IMR-90 (cell line): ENCODE results near the gene TARBP2. TPM values are rescaled to one million over a fixed set of nuclear protein-coding genes. Genes with fewer than 3 reads are reported as not detected.

Source experiments
- ATAC-seq: fragments of 200-7000 bp; cut with Tn5 transposase; 2 replicates; pipeline ENCODE4 v1.9.1; 2020; ENCODE audit warnings: low read depth, mild to moderate bottlenecking, moderate library complexity
- Bru-seq: library from RNA; stranded (reverse); fragments of 400-500 nt; gene quantifications from one replicate; lab custom pipeline; 2021; lab: Mats Ljungman, UMichigan
- BruChase-seq, 2 experiments: library from RNA; stranded (reverse); fragments of 400-500 nt; gene quantifications; one replicate each; lab custom pipeline; 2021; lab: Mats Ljungman, UMichigan
- BruUV-seq: library from RNA; stranded (reverse); fragments of 400-500 nt; replicated peaks from 2 replicates; lab custom pipeline; 2021; lab: Mats Ljungman, UMichigan
- CTCF ChIA-PET: fragments of 300-600 bp; formaldehyde crosslinking; extraction: SDS; loops from one replicate; lab custom pipeline; 2021; ENCODE audit warnings: antibody characterized with exemption; lab: Yijun Ruan, JAX
- POLR2A ChIA-PET: fragments of 300-600 bp; sonication (Branson Sonifier 250); formaldehyde crosslinking; loops from one replicate; lab custom pipeline; 2022; ENCODE audit warnings: antibody characterized with exemption; ENCODE audit not compliant: unreplicated experiment; lab: Charles Lee
- DNase-seq: peaks from one replicate; pipeline ENCODE4 v3.0.0; 2013
- H2AFZ ChIP-seq: replicated peaks from 2 replicates; pipeline ENCODE3; 2013; ENCODE audit warnings: low read length, mild to moderate bottlenecking; ENCODE audit not compliant: poor library complexity
- H2AK5ac ChIP-seq: 2 replicates; pipeline ENCODE4 v1.6.1; 2013; ENCODE audit warnings: low read depth, low read length, inconsistent platforms
- H2AK9ac ChIP-seq: replicated peaks from 2 replicates; pipeline ENCODE3; 2013; ENCODE audit warnings: mild to moderate bottlenecking, low read depth, low read length, moderate library complexity; ENCODE audit not compliant: poor library complexity
- H2BK120ac ChIP-seq: 2 replicates; pipeline ENCODE4 v1.6.1; 2013; ENCODE audit warnings: low read depth, low read length, inconsistent platforms
- H2BK15ac ChIP-seq: 3 replicates; pipeline ENCODE4 v1.6.1; 2013; ENCODE audit warnings: low read depth, low read length, inconsistent platforms
- H2BK20ac ChIP-seq: 2 replicates; pipeline ENCODE4 v1.6.1; 2013; ENCODE audit warnings: low read depth, mild to moderate bottlenecking, inconsistent platforms, low read length, moderate library complexity
- H2BK5ac ChIP-seq: 2 replicates; pipeline ENCODE4 v1.6.1; 2013; ENCODE audit warnings: mild to moderate bottlenecking, low read depth, low read length, inconsistent platforms; ENCODE audit not compliant: poor library complexity, severe bottlenecking
- H3K14ac ChIP-seq: replicated peaks from 2 replicates; pipeline ENCODE4 v1.6.1; 2013; ENCODE audit warnings: low read depth, low read length, inconsistent platforms
- H3K18ac ChIP-seq: 2 replicates; pipeline ENCODE4 v1.6.1; 2013; ENCODE audit warnings: low read depth, low read length, control low read depth
- H3K23ac ChIP-seq: 2 replicates; pipeline ENCODE4 v1.6.1; 2013; ENCODE audit warnings: low read depth, low read length, inconsistent platforms
- H3K27ac ChIP-seq: 2 replicates; pipeline ENCODE4 v1.5.1; 2013; ENCODE audit warnings: mild to moderate bottlenecking, control low read depth, low read length; ENCODE audit not compliant: insufficient read depth
- H3K27me3 ChIP-seq: 2 replicates; pipeline ENCODE4 v1.6.1; 2013; ENCODE audit warnings: low read length; ENCODE audit not compliant: control insufficient read depth, insufficient read depth
- H3K36me3 ChIP-seq: 2 replicates; pipeline ENCODE4 v1.6.1; 2013; ENCODE audit warnings: low read length, mixed read lengths; ENCODE audit not compliant: control insufficient read depth, insufficient read depth
- H3K4ac ChIP-seq: 2 replicates; pipeline ENCODE4 v1.6.1; 2013; ENCODE audit warnings: low read depth, low read length, inconsistent platforms
- H3K4me1 ChIP-seq: 2 replicates; pipeline ENCODE4 v1.6.1; 2013; ENCODE audit warnings: low read length, mixed read lengths; ENCODE audit not compliant: control insufficient read depth, insufficient read depth
- H3K4me2 ChIP-seq: 2 replicates; pipeline ENCODE4 v1.6.1; 2013; ENCODE audit warnings: low read depth, mild to moderate bottlenecking, control low read depth, low read length, moderate library complexity
- H3K4me3 ChIP-seq: 2 replicates; pipeline ENCODE4 v1.5.1; 2013; ENCODE audit warnings: low read depth, mild to moderate bottlenecking, control low read depth, low read length, moderate library complexity; ENCODE audit not compliant: insufficient read depth
- H3K56ac ChIP-seq: 2 replicates; pipeline ENCODE4 v1.6.1; 2013; ENCODE audit warnings: low read length, inconsistent platforms; ENCODE audit not compliant: insufficient read depth; ENCODE audit errors: extremely low read depth
- H3K79me1 ChIP-seq, 2 experiments: 2 replicates each; pipeline ENCODE4 v1.6.1; 2013; ENCODE audit warnings: low read length in 2 of 2, inconsistent platforms in 1 of 2, low read depth in 1 of 2
- H3K9ac ChIP-seq: 2 replicates; pipeline ENCODE4 v1.6.1; 2013; ENCODE audit warnings: low read depth, low read length, control low read depth
- H3K9me1 ChIP-seq: 2 replicates; pipeline ENCODE4 v1.6.1; 2013; ENCODE audit warnings: low read length, inconsistent platforms; ENCODE audit not compliant: insufficient read depth
- H3K9me3 ChIP-seq: 2 replicates; pipeline ENCODE4 v1.6.1; 2013; ENCODE audit warnings: low read length; ENCODE audit not compliant: control insufficient read depth, insufficient read depth
- H4K20me1 ChIP-seq: 2 replicates; pipeline ENCODE4 v1.6.1; 2013; ENCODE audit warnings: low read length, inconsistent platforms; ENCODE audit not compliant: insufficient read depth
- H4K5ac ChIP-seq: 2 replicates; pipeline ENCODE4 v1.6.1; 2013; ENCODE audit warnings: mild to moderate bottlenecking, low read depth, low read length, control low read depth
- H4K8ac ChIP-seq, 2 experiments: 2 replicates each; pipeline ENCODE4 v1.6.1; 2013; ENCODE audit warnings: low read depth in 2 of 2, low read length in 2 of 2, control low read depth in 1 of 2, inconsistent platforms in 1 of 2
- H4K91ac ChIP-seq: 2 replicates; pipeline ENCODE4 v1.6.1; 2013; ENCODE audit warnings: low read depth, low read length, inconsistent platforms; ENCODE audit not compliant: insufficient read depth
- BHLHE40 ChIP-seq: fragments of 150-350 bp; IDR thresholded peaks from 2 replicates; pipeline ENCODE4 v1.6.1; 2016; ENCODE audit warnings: mild to moderate bottlenecking, low read depth, low read length
- CEBPB ChIP-seq: IDR thresholded peaks from 2 replicates; pipeline ENCODE4 v1.6.1; 2012; ENCODE audit warnings: low read depth, low read length, improper control_type of control experiment
- CHD1 ChIP-seq: IDR thresholded peaks from 2 replicates; pipeline ENCODE4 v1.6.1; 2012; ENCODE audit warnings: low read depth, low read length, improper control_type of control experiment
- CTCF ChIP-seq: conservative IDR thresholded peaks from 2 replicates; pipeline ENCODE4 v1.5.1; 2012; ENCODE audit warnings: mild to moderate bottlenecking, low read depth, low read length, improper control_type of control experiment
- ELK1 ChIP-seq: fragments of 150-350 bp; IDR thresholded peaks from 2 replicates; pipeline ENCODE4 v1.6.1; 2016; ENCODE audit warnings: low read depth, mild to moderate bottlenecking, low read length, moderate library complexity, borderline replicate concordance
- MAFK ChIP-seq: IDR thresholded peaks from 2 replicates; pipeline ENCODE4 v1.6.1; 2012; ENCODE audit warnings: low read depth, low read length, improper control_type of control experiment
- MAZ ChIP-seq: IDR thresholded peaks from 2 replicates; pipeline ENCODE4 v1.6.1; 2012; ENCODE audit warnings: low read depth, mild to moderate bottlenecking, low read length, improper control_type of control experiment, moderate library complexity, borderline replicate concordance
- MXI1 ChIP-seq: IDR thresholded peaks from 2 replicates; pipeline ENCODE4 v1.6.1; 2012; ENCODE audit warnings: low read depth, mild to moderate bottlenecking, low read length, moderate library complexity, borderline replicate concordance
- NFE2L2 ChIP-seq: fragments of 150-350 bp; IDR thresholded peaks from 2 replicates; pipeline ENCODE4 v1.6.1; 2016; ENCODE audit warnings: low read depth, mild to moderate bottlenecking, low read length
- POLR2A ChIP-seq: IDR thresholded peaks from 2 replicates; pipeline ENCODE4 v1.6.1; 2012; ENCODE audit warnings: mild to moderate bottlenecking, low read depth, low read length
- RAD21 ChIP-seq: IDR thresholded peaks from 2 replicates; pipeline ENCODE4 v1.6.1; 2012; ENCODE audit warnings: low read length, improper control_type of control experiment
- SMC3 ChIP-seq: fragments of 150-350 bp; IDR thresholded peaks from 2 replicates; pipeline ENCODE4 v1.6.1; 2016; ENCODE audit warnings: low read depth, mild to moderate bottlenecking, antibody characterized with exemption, low read length, moderate library complexity
- WGBS, 2 experiments: methylation state at CpG; one replicate each; pipeline versions ENCODE4 v1.1.5 to v1.1.7; 2013; ENCODE audit warnings: missing lambda C conversion rate in 2 of 2; ENCODE audit not compliant: insufficient read length in 1 of 2; ENCODE audit errors: extremely low coverage in 2 of 2; 5-methylcytosine and 5-hydroxymethylcytosine counted together
- dilution Hi-C: fragments of 300-500 bp; cut with HindIII; formaldehyde crosslinking; loops from one replicate; pipeline ENCODE4 v1.14.3; 2018; ENCODE audit warnings: low sequenced_read_pairs; ENCODE audit not compliant: unreplicated experiment
- in situ Hi-C: fragments of 300-500 bp; cut with MboI; formaldehyde crosslinking; loops from 3 replicates; pipeline ENCODE4 v1.14.3; 2019; ENCODE audit warnings: low sequenced_read_pairs, inconsistent platforms, mixed read lengths
- intact Hi-C: fragments of 100-400 bp; cut with micrococcal nuclease; formaldehyde crosslinking; loops from 2 replicates; pipeline ENCODE4 v1.10.0; 2022
- long read RNA-seq: library from polyadenylated mRNA; unstranded; transcript quantifications from one replicate; pipeline ENCODE4 v2.0.0, GENCODE V29; 2021; ENCODE audit not compliant: unreplicated experiment
- polyA plus RNA-seq, 3 experiments: library from polyadenylated mRNA; depleted of rRNA; stranded (reverse); fragments of >200 nt; gene quantifications; 2 replicates each; pipeline ENCODE4 v1.2.3, GENCODE V29; 2012; ENCODE audit warnings: low replicate concordance in 1 of 3
- total RNA-seq: library from RNA; depleted of rRNA; stranded (reverse); fragments of >200 nt; gene quantifications from 2 replicates; pipeline ENCODE4 v1.2.3, GENCODE V29; 2012; rRNA removed

Gene TARBP2
- 27.4 and 27.8 TPM in 2 replicates for total RNA-seq
- polyA plus RNA-seq (2012; rRNA removed) = 46.1 and 49.6 TPM in 2 replicates
- polyA plus RNA-seq (2012; cell fraction: cytosol; rRNA removed) = 31.9 and 38.5 TPM in 2 replicates
- polyA plus RNA-seq (2012; cell fraction: nucleus; rRNA removed; ENCODE audit: low replicate concordance) = 128 and 140 TPM in 2 replicates
- Bru-seq, nascent RNA = percentile 50 among the genes with signal in this experiment
- BruChase-seq, experiment 1, labeled RNA remaining after a 6-hour chase = percentile 53 among the genes with signal in this experiment
- BruChase-seq, experiment 2, labeled RNA remaining after a 2-hour chase = percentile 44 among the genes with signal in this experiment
- long read RNA-seq, partial matches to known transcripts = 10 of 23 reads
- long read RNA-seq, other reads (novel, unspliced or antisense) = 7 of 23 reads

- dilution Hi-C loops (no loop called here), intact Hi-C loops (loop anchor here (2.0 to 5.0 kb wide), 2 partner anchors 49 to 180 kb away; partner anchors contain the start of genes AAAS and PCBP2), in situ Hi-C loops (loop anchor here (10.0 kb wide), 1 partner anchor 176 kb away; the partner anchor contains the start of gene AAAS)
- peak within 1 kb of the TSS; percentile 100 for H2AFZ ChIP-seq
- BruUV-seq = no TSS peak
- peak within 1 kb of the TSS; percentile 97 to 100 for H4K8ac ChIP-seq
- peaks cover 28 to 75% of the 10 kb centered on the region in 2 experiments; a peak in 3 of 4 replicates for H3K79me1 ChIP-seq
- peaks cover 16% of the 10 kb centered on the region for H3K36me3 ChIP-seq
- H3K56ac ChIP-seq = peak within 1 kb of the TSS; percentile 91
- peak within 1 kb of the TSS; percentile 93 for H3K4me2 ChIP-seq
- DNase-seq (peak; percentile 100), ATAC-seq (peak; percentile 71)
- peak within 1 kb of the TSS; percentile 93 for H2AK5ac ChIP-seq
- H3K4me1 ChIP-seq = peaks cover 14% of the 10 kb centered on the region
- H2AK9ac ChIP-seq = peak within 1 kb of the TSS; percentile 96
- peak within 1 kb of the TSS; percentile 98 for H4K91ac ChIP-seq
- peak within 1 kb of the TSS; percentile 91 for H3K9ac ChIP-seq
- no peaks in the 10 kb centered on the region for H3K27me3 ChIP-seq
- peaks cover 32% of the 10 kb centered on the region for H3K9me1 ChIP-seq
- H4K5ac ChIP-seq = peak within 1 kb of the TSS; percentile 98
- peak within 1 kb of the TSS; percentile 20; the same call in 1 of the 2 replicates for H2BK20ac ChIP-seq
- peaks cover 3% of the 10 kb centered on the region for H4K20me1 ChIP-seq
- H2BK5ac ChIP-seq = peak within 1 kb of the TSS; percentile 96
- H2BK15ac ChIP-seq = peak within 1 kb of the TSS; percentile 67; the same call in 2 of the 3 replicates
- H3K4ac ChIP-seq = peak within 1 kb of the TSS; percentile 98
- peak within 1 kb of the TSS; percentile 96 for H3K27ac ChIP-seq
- H3K4me3 ChIP-seq = peak within 1 kb of the TSS; percentile 76
- H3K9me3 ChIP-seq = no peaks in the 10 kb centered on the region
- ChIA-PET CTCF (interaction anchor here (0.7 to 1.1 kb wide), 2 partner anchors 11 to 21 kb away, joined by 3 to 6 read pairs; no protein-coding TSS in a partner anchor), POLR2A (interaction anchor here (0.6 to 1.0 kb wide), 3 partner anchors 9 to 238 kb away, joined by 4 to 9 read pairs (median 4); no protein-coding TSS in a partner anchor)
- H3K18ac ChIP-seq = peak within 1 kb of the TSS; percentile 90
- peak within 1 kb of the TSS; percentile 91 for H3K23ac ChIP-seq
- peak within 1 kb of the TSS; percentile 98 for H3K14ac ChIP-seq
- peak within 1 kb of the TSS; percentile 89 for H2BK120ac ChIP-seq
- WGBS, 2 experiments = 0% methylated on average over 14 of the region's 74 CpGs; no CpG with 5 or more reads in 1 of the 2 experiments
- TF ChIP-seq ELK1 (no peak), MXI1 (peak; percentile 26; the same call in 1 of the 2 replicates), MAZ (peak; percentile 40; the same call in 1 of the 2 replicates), BHLHE40 (peak; percentile 51; the same call in 1 of the 2 replicates), RAD21 (no peak), CEBPB (peak; percentile 50), POLR2A (peak; percentile 76), CHD1 (no peak), SMC3 (no peak), MAFK (no peak), CTCF (0 out of 2 replicates have a peak, but pooled peaks have one; percentile 9), NFE2L2 (no peak)
Observed at GRCh38 chr12:53500776-53501614, at the start of gene TARBP2. TARBP2 (plus strand) TSS chr12:53501283; CDS start chr12:53501409, 126 bp downstream.
